ENCODE data around the gene SLC25A13.

GRCh38 chr7:96174812-96175211 lies 147.1 kb downstream of the SLC25A13 start:
- TF ChIP-seq CTCF (IDR thresholded peaks at IDR 0.05): no peak
- TF ChIP-seq EZH2phosphoT487 (IDR thresholded peaks at IDR 0.05; ENCODE audit: borderline replicate concordance, low read depth): no peak
